HG03060 (cell line): Measurements from ENCODE around the gene TYMS.

Experiments
- ATAC-seq: cut with Tn5 transposase; IDR thresholded peaks from one replicate; pipeline ENCODE4 v1.9.1; 2021; ENCODE audit warnings: low read depth, moderate number of reproducible peaks; ENCODE audit not compliant: unreplicated experiment

The TYMS gene

GRCh38 chr18:710418-711300 is 53.2 kb downstream of the TYMS start:
- no peak for ATAC-seq

GRCh38 chr18:711310-711656 is 53.8 kb downstream of the TYMS start:
- no peak for ATAC-seq

- ATAC-seq = peak; percentile 42
Observed at GRCh38 chr18:711657-712400, 54.4 kb downstream of the TYMS start.

GRCh38 chr18:712401-713134 is 55.1 kb downstream of the TYMS start, which contains the start of gene ENOSF1:
ENOSF1 (minus strand) TSS chr18:712630; CDS start chr18:712587, 43 bp downstream.
- ATAC-seq = peak; percentile 53

- ATAC-seq = no peak
Observed at GRCh38 chr18:713135-713490, 55.7 kb downstream of the TYMS start.

GRCh38 chr18:715626-716025 is 58.2 kb downstream of the TYMS start:
- no peak for ATAC-seq

GRCh38 chr18:717003-717402 is 59.5 kb downstream of the TYMS start:
- ATAC-seq = no peak
